ENCODE results near the gene SLC37A3.
"Not testable (repeated sequence)": the region's sequence is repeated elsewhere in the genome, so short reads cannot be mapped to it uniquely, and the experiment has no call there.

The SLC37A3 gene, protein sequence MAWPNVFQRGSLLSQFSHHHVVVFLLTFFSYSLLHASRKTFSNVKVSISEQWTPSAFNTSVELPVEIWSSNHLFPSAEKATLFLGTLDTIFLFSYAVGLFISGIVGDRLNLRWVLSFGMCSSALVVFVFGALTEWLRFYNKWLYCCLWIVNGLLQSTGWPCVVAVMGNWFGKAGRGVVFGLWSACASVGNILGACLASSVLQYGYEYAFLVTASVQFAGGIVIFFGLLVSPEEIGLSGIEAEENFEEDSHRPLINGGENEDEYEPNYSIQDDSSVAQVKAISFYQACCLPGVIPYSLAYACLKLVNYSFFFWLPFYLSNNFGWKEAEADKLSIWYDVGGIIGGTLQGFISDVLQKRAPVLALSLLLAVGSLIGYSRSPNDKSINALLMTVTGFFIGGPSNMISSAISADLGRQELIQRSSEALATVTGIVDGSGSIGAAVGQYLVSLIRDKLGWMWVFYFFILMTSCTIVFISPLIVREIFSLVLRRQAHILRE

DNA sequence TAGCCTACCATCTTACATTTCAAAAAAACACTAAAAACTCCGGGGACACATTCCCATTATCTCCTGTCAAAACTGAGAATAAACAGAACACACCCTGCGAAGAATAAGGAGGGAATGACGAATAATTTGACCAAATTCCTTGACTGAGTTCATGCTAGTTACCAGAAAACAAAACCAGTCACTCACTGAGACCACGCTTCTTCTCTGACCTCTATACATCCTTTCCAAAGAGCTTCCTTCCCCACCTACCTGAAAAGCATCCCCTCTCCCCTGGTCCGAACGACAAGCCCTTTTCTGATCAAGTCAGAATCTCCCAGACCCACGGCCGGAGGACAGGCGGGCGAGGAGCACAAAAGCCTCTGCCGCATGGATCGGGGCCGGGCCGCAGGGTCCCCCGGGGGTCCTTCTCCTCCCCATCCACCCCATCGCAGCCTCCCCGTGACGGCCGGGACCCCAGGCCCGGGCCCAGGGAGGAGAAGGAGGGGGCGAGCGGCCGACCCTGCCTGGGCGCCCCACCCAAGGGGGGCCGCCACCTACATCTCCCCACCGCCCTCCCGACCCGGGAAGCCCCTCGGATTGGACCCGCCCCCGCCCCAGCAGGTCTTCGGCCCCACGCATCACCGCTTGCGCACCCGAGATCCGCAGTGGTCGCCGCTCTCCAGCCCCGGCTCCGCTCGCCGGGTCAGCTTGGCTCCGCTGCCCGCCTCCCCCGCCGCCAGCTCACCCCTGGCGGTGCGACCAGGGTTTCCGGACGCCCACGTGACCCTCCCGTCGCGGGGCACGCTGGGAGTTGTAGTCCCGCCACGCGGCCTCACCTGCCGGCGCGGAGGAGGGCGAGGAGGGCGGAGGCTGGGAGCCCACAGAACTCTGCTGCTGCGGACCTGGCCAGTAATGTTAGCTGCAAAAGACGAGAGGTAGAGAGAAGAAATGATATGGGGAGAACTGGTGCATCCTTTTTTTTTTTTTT lies at the start of gene SLC37A3:
SLC37A3 (minus strand) TSS at position 747 of the 967 bp plus-strand sequence. CDS start 16,004 bp downstream, outside the sequence.
- DNase-seq (ENCODE audit: insufficient read length, low spot score) (peak; percentile 93), FAIRE-seq (peak; percentile 89)

DNA sequence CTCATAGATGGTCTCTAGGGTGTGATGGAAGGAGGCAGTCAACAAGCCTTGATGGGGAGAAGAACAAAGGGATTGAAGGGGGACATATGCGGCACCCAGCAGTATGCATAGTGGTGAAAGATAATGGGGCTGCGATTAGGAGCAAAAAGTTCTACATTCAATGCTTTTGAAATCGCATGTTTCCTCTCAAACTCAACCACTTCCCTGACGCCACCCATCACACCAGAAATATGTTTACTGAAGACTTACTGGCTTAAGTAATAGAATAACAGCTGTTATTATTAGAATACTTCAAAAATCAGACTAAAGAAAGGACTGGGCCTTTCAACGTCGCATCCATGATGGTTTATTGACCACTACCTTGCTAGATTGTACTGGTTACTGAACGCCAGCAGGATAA lies 49.5 kb upstream of the SLC37A3 start:
- DNase-seq (ENCODE audit: insufficient read length, low spot score) (no peak), FAIRE-seq (no peak)

GRCh38 chr7:140446467-140446866 lies 48.1 kb upstream of the SLC37A3 start:
- DNase-seq (ENCODE audit: insufficient read length, low spot score) (no peak), FAIRE-seq (no peak)

DNA sequence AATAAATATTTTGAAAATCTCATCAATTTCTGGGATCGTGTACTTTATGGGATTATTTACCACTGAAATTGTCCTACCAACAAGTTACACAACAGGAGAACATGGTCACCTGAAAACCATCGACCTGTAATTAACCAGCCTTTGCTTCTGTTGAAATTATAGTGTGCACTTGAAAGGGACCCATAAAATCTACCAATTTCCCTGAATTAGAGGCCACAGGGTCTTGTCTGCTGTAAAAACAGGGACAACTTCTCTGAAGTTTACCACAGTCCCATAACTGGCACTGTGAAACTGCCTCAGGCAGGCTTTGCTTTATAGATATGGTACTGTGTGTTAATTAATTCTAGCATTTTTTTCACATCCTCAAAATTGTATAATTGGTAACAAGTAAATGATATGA lies 43.2 kb upstream of the SLC37A3 start:
- DNase-seq (ENCODE audit: insufficient read length, low spot score), result no peak
- no peak for FAIRE-seq

DNA sequence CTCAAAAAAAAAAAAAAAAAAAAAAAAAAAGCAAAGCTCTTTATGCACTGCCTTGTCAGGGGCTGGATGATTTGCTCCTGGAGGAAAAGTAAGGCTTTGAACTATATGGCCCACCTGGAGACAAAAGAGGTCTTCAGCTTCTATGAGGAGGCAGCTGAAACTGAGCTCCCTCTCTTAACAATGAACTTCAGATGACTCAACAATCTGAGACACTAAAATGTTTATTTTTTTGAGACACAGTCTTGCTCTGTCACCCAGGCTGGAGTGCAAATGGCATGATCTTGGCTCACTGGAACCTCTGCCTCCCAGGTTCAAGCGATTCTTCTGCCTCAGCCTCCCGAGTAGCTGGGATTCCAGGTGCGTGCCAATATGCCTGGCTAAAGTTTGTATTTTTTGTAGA lies 42.3 kb upstream of the SLC37A3 start:
- no peak for DNase-seq (ENCODE audit: insufficient read length, low spot score)
- FAIRE-seq, result no peak

- DNase-seq (ENCODE audit: insufficient read length, low spot score) (peak; percentile 40), FAIRE-seq (peak; percentile 78)
Measured at GRCh38 chr7:140439359-140439758, 41.0 kb upstream of the SLC37A3 start.

DNA sequence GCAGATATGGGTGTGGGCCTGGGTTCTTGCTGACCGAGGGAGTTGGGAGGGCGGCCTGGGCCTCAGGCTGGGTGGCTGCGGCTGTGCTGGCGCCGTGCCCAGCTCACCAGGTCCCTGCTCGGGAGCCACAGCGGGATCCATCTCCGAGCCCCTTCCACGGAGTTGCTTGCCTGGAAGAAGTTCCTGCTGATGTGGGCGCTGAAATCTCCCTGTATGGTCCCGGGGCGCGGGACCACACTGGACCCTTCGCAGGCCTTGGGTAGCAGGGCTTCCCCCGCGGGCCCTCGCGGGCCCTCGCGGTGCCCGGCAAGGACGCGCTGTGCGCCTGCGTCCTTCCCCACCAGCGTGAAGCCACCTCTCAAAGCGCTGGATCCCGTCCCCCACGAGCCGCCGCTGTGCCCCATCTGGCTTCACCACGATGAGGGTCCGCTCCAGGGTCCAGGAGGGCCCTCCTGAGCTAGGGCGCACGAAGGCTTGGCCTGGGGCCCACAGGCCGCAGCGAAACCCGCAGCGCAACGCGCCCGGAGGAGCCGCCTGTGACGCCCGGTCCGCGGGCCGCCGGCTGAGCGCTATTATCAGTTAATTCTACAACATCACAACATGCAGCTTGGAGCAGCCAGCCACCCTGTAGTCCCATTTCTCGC lies 37.0 kb upstream of the SLC37A3 start:
- FAIRE-seq, result no peak
- no peak for DNase-seq (ENCODE audit: insufficient read length, low spot score)

DNA sequence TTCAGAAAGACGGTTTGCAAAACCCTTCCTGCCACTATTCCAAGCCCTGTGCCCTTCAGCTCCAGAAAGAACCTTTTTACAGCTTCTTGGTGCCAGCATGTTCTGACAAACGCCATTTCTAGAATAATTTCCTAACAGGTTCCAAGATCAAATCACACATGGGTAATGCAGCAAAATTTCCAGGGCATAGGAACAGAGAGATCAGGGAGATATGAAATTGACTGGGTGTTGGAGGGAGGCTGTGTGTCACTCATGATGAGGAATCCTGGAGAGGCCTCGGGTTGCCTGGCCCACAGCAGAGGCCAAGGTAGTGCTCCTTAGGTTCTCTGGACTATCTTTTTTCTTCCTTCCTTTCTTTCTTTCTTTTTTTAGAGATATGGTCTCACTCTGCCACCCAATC lies 35.1 kb upstream of the SLC37A3 start:
- no peak for FAIRE-seq

GRCh38 chr7:140426130-140426529 lies 27.8 kb upstream of the SLC37A3 start:
- DNase-seq (ENCODE audit: insufficient read length, low spot score) (no peak), FAIRE-seq (no peak)

More for the DNA sequence above, 35.1 kb upstream of the SLC37A3 start:
- no peak for DNase-seq (ENCODE audit: insufficient read length, low spot score)

DNA sequence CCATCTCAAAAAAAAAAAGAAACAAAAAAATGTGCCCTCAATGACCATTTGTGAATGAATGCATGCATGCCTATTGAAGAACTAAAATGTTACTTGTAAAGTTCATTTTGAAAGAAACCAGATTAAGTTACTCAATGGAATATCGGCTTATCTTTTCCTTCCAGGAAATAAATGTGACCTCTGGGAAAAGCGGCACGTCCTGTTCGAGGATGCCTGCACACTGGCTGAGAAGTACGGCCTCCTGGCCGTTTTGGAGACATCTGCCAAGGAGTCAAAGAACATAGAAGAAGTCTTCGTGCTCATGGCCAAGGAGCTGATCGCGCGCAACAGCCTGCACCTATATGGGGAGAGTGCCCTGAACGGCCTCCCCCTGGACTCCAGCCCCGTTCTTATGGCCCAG lies 27.4 kb upstream of the SLC37A3 start:
- no peak for FAIRE-seq

GRCh38 chr7:140423501-140423900 lies 25.2 kb upstream of the SLC37A3 start:
- FAIRE-seq, result no peak
- DNase-seq (ENCODE audit: insufficient read length, low spot score), result no peak

More for the DNA sequence above, 27.4 kb upstream of the SLC37A3 start:
- no peak for DNase-seq (ENCODE audit: insufficient read length, low spot score)

DNA sequence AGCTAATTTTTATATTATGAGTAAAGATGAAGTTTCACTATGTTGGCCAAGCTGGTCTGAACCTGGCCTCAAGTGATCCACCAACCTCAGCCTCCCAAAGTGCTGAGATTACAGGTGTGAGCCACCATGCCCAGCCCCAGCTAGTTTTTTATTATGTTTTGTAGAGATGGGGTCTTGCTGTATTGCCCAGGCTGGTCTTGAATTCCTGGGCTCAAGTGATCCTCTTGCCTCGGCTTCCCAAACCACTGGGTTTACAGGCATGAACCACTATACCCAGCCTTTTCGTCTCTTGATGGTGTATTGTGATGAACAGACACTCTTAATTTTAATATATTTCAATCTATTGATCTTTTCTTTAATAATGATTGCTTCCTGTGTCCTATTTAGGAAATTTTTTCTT lies 23.2 kb upstream of the SLC37A3 start:
- no peak for FAIRE-seq
- DNase-seq (ENCODE audit: insufficient read length, low spot score), result no peak

GRCh38 chr7:140418653-140419052 lies 20.3 kb upstream of the SLC37A3 start:
- DNase-seq (ENCODE audit: insufficient read length, low spot score), result no peak
- FAIRE-seq, result no peak

DNA sequence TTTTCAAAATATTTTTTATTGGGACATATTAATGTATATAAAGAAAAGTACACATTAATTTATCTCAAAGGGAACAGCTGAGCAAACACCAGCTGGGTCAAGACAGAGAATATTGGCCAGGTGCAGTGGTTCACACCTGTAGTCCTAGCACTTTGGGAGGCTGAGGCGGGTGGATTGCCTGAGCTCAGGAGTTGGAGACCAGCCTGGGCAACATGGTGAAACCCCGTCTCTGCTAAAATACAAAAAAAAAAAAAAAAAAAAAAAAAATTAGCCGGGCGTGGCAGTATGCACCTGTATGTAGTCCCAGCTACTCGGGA lies 19.8 kb upstream of the SLC37A3 start:
- not testable (repeated sequence) for DNase-seq (ENCODE audit: insufficient read length, low spot score); FAIRE-seq

DNA sequence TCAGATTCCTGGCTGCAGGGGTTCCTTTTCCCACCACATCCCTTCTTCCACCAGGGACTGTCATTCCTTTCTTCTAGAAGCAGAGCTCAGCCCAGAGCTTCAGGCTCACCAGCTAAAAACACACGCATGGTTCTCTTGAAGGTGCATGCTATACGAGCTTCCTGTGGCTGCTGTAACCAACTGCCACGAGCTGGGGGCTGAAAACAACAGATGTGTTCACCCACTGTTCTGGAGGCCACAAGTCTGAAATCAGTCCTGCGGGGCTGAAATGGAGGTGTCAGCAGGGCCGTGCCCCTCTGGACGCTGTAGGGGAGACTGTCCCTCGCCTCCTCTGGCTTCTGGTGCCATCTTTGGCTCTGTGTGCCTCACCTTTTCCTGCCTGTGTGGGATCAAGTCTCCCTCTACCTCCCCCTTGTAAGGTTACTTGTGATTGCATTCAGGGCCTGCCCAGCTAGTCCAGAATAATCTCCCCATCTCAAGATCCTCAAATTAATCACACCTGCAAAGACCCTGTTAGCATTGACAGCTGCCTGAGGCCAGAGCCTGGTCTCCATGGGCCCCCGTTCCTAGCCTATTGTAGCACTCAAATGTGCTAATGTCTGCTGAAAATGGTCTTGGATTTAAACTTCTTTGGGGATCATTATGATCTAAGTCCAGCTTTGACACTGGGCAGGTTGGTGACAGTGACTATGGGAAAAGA lies 19.3 kb upstream of the SLC37A3 start:
- no peak for DNase-seq (ENCODE audit: insufficient read length, low spot score)
- no peak for FAIRE-seq

GRCh38 chr7:140416560-140416959 lies 18.2 kb upstream of the SLC37A3 start:
- DNase-seq (ENCODE audit: insufficient read length, low spot score) (no peak), FAIRE-seq (no peak)

- not testable (repeated sequence) for DNase-seq (ENCODE audit: insufficient read length, low spot score); FAIRE-seq
Measured at GRCh38 chr7:140415816-140416215, 17.5 kb upstream of the SLC37A3 start.

DNA sequence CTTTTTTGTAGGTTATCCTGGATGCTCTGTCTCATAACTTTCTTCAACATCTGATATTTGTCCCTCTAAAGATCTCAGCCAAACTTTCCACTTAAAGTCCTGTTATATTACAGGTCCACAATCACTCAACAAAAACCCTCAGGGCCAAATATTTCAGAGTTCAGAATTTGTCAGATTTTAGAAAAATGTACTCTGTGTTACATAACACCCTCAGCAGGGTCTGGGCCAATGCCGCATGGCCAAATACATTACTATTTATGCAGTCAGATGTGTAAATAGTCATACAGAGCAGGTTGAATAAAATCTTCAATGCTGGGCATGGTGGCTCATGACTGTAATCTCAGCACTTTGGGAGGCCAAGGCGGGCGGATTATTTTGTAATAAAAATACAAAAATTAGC lies 17.0 kb upstream of the SLC37A3 start:
- no peak for FAIRE-seq
- no peak for DNase-seq (ENCODE audit: insufficient read length, low spot score)

- DNase-seq (ENCODE audit: insufficient read length, low spot score), result no peak
- FAIRE-seq, result no peak
Measured at GRCh38 chr7:140404565-140405065, 6.3 kb upstream of the SLC37A3 start.

Data from GM19239 (cell line).